ENCODE measurements around the gene RNF103.

- TF ChIP-seq CTCF (IDR thresholded peaks at IDR 0.05) (no peak), POLR2A (IDR thresholded peaks at IDR 0.05) (no peak)
These were observed 542 bp upstream of the RNF103 start for GRCh38 chr2:86624267-86624547.

Measured in breast epithelium (tissue), 3 donors.